Mesenchymal stem cell (in vitro differentiated cells and primary cell): ENCODE data around the gene DDX6.

Source experiments
- DNase-seq: peaks from one replicate; pipeline ENCODE4 v3.0.0-alpha.2; 2013
- H2AFZ ChIP-seq: one replicate; pipeline ENCODE4 v1.6.1; 2013; ENCODE audit warnings: low read depth, mild to moderate bottlenecking, control low read depth, inconsistent platforms, low read length, moderate library complexity
- H2AK5ac ChIP-seq: 2 replicates; pipeline ENCODE4 v1.6.1; 2013; ENCODE audit warnings: low read length, moderate library complexity, mild to moderate bottlenecking, inconsistent platforms; ENCODE audit not compliant: severe bottlenecking
- H2BK120ac ChIP-seq: one replicate; pipeline ENCODE4 v1.6.1; 2013; ENCODE audit warnings: low read depth, mild to moderate bottlenecking, inconsistent platforms, low read length, moderate library complexity
- H2BK12ac ChIP-seq, 2 experiments: one replicate each; pipeline ENCODE4 v1.6.1; 2013; ENCODE audit warnings: inconsistent platforms in 2 of 2, low read length in 2 of 2, mild to moderate bottlenecking in 2 of 2, moderate library complexity in 2 of 2, control low read depth in 1 of 2
- H2BK15ac ChIP-seq: one replicate; pipeline ENCODE4 v1.6.1; 2013; ENCODE audit warnings: mild to moderate bottlenecking, low read depth, inconsistent platforms; ENCODE audit not compliant: poor library complexity, severe bottlenecking
- H2BK5ac ChIP-seq: 2 replicates; pipeline ENCODE4 v1.6.1; 2013; ENCODE audit warnings: low read depth, mild to moderate bottlenecking, low read length, control low read depth, inconsistent platforms; ENCODE audit not compliant: poor library complexity, severe bottlenecking
- H3K14ac ChIP-seq, 2 experiments: one replicate each; pipeline ENCODE4 v1.6.1; 2013; ENCODE audit warnings: inconsistent platforms in 2 of 2, low read length in 2 of 2, control low read depth in 1 of 2, mild to moderate bottlenecking in 1 of 2, moderate library complexity in 1 of 2
- H3K18ac ChIP-seq, 2 experiments: one replicate each; pipeline ENCODE4 v1.6.1; 2013; ENCODE audit warnings: inconsistent platforms in 2 of 2, low read length in 2 of 2, control low read depth in 1 of 2, low read depth in 1 of 2, mild to moderate bottlenecking in 1 of 2
- H3K23ac ChIP-seq, 2 experiments: one replicate each; pipeline ENCODE4 v1.6.1; 2013; ENCODE audit warnings: inconsistent platforms in 2 of 2, low read length in 2 of 2, mild to moderate bottlenecking in 2 of 2, moderate library complexity in 2 of 2, control low read depth in 1 of 2
- H3K27ac ChIP-seq: 2 replicates; pipeline ENCODE4 v1.5.1; 2013; ENCODE audit warnings: mild to moderate bottlenecking, moderate library complexity, low read length, control low read depth, inconsistent platforms; ENCODE audit not compliant: poor library complexity, severe bottlenecking
- H3K27me3 ChIP-seq, 2 experiments: 2 replicates each; pipeline versions ENCODE4 v1.6.1 to v1.7.0; 2013; ENCODE audit warnings: low read length in 2 of 2, mild to moderate bottlenecking in 2 of 2, moderate library complexity in 2 of 2, control low read depth in 1 of 2, inconsistent platforms in 1 of 2; ENCODE audit not compliant: control insufficient read depth in 1 of 2, insufficient read depth in 1 of 2
- H3K36me3 ChIP-seq, 2 experiments: 2 replicates each; pipeline versions ENCODE4 v1.6.1 to v1.7.0; 2013; ENCODE audit warnings: low read length in 2 of 2, control low read depth in 1 of 2, inconsistent platforms in 1 of 2, low read depth in 1 of 2, mild to moderate bottlenecking in 1 of 2; ENCODE audit not compliant: insufficient read depth in 2 of 2, control insufficient read depth in 1 of 2
- H3K4ac ChIP-seq, 2 experiments: one replicate each; pipeline ENCODE4 v1.6.1; 2013; ENCODE audit warnings: inconsistent platforms in 2 of 2, low read length in 2 of 2, mild to moderate bottlenecking in 2 of 2, moderate library complexity in 2 of 2, control low read depth in 1 of 2, low read depth in 1 of 2
- H3K4me1 ChIP-seq: 2 replicates; pipeline ENCODE4 v1.6.1; 2013; ENCODE audit warnings: low read depth, low read length, control low read depth; ENCODE audit not compliant: control insufficient read depth, insufficient read depth
- H3K4me2 ChIP-seq: 2 replicates; pipeline ENCODE4 v1.6.1; 2013; ENCODE audit warnings: low read length, mild to moderate bottlenecking, inconsistent platforms; ENCODE audit not compliant: poor library complexity, severe bottlenecking
- H3K4me3 ChIP-seq, 2 experiments: 2 replicates each; pipeline versions ENCODE4 v1.5.1 to v1.7.0; 2013; ENCODE audit warnings: low read length in 2 of 2, mild to moderate bottlenecking in 2 of 2, control low read depth in 1 of 2, low read depth in 1 of 2; ENCODE audit not compliant: insufficient read depth in 1 of 2
- H3K79me1 ChIP-seq: replicated peaks from 2 replicates; pipeline ENCODE4 v1.6.1; 2013; ENCODE audit warnings: mild to moderate bottlenecking, control low read depth, low read length, inconsistent platforms; ENCODE audit not compliant: poor library complexity, severe bottlenecking
- H3K9ac ChIP-seq: 2 replicates; pipeline ENCODE4 v1.7.0; 2013; ENCODE audit warnings: mild to moderate bottlenecking, low read length, moderate library complexity
- H3K9me3 ChIP-seq: 2 replicates; pipeline ENCODE4 v1.7.0; 2013; ENCODE audit warnings: mild to moderate bottlenecking, low read length; ENCODE audit not compliant: control insufficient read depth
- H4K8ac ChIP-seq: one replicate; pipeline ENCODE4 v1.6.1; 2013; ENCODE audit warnings: inconsistent platforms, mild to moderate bottlenecking, low read length, moderate library complexity
- H4K91ac ChIP-seq: one replicate; pipeline ENCODE4 v1.6.1; 2013; ENCODE audit warnings: mild to moderate bottlenecking, low read length, inconsistent platforms
- WGBS: methylation state at CpG from one replicate; pipeline ENCODE4 v1.1.7; 2013; ENCODE audit warnings: mixed read lengths; 5-methylcytosine and 5-hydroxymethylcytosine counted together

The DDX6 gene

DNA sequence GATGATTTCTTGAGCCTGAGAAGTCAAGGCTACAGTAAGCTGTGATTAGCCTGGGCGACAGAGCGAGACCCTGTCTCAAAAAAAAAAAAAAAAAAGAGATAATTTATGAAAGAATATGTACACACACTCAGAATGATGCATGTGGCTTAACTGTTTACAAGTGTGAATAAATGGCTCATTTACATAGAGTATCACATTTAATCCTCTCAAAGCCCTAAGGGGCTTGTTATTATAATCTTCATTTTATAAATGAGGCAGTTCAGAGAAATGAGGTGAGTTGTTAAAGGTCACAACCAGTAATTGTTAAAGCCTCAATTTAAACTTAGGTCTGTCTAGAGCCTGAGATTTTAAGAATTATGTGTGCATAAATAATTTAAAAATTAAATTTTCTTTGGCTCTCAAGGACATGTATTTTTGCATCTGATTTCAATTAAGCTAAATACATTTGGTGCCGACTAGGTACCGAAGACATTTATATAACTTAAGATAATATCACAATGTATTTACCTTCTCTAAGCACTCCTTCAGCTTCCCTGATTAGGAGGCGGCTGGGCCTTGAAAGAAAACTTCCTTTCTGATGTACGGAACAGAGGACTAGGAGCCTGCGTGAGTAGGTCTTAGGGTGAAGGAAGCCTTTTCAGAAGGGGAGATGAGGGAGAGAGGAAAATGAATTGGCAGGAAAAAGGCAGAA, 28.5 kb upstream of the DDX6 start:
- H2BK12ac ChIP-seq = no peak overlapping the region
- H4K8ac ChIP-seq = no peak overlapping the region
- H3K27ac ChIP-seq = no peak overlapping the region
- H3K4ac ChIP-seq = no peak overlapping the region
- DNase-seq = no peak
- H3K9ac ChIP-seq = no peak overlapping the region
- no peak overlapping the region for H2AFZ ChIP-seq
- no peak overlapping the region for H3K4me3 ChIP-seq
- H3K9me3 ChIP-seq = no peaks in the 10 kb centered on the region
- WGBS = 93% methylated on average over 5 of the region's 7 CpGs
- no peaks in the 10 kb centered on the region for H3K27me3 ChIP-seq
- no peak overlapping the region for H2AK5ac ChIP-seq
- H2BK120ac ChIP-seq = no peak overlapping the region
- no peak overlapping the region for H4K91ac ChIP-seq
- no peak overlapping the region for H3K14ac ChIP-seq
- H3K18ac ChIP-seq = no peak overlapping the region
- no peak overlapping the region for H3K4me2 ChIP-seq
- H2BK5ac ChIP-seq = no peak overlapping the region
- H3K4me1 ChIP-seq = peaks cover 2% of the 10 kb centered on the region
- H3K79me1 ChIP-seq = no peaks in the 10 kb centered on the region
- H3K36me3 ChIP-seq = no peaks in the 10 kb centered on the region
- H2BK15ac ChIP-seq = no peak overlapping the region
- H3K23ac ChIP-seq = no peak overlapping the region

GRCh38 chr11:118818130-118818529, 27.2 kb upstream of the DDX6 start:
- Histone ChIP-seq H2AK5ac (no peak overlapping the region), H2AFZ (no peak overlapping the region), H3K27me3 (peaks cover 0 to 4% of the 10 kb centered on the region in 2 experiments), H3K36me3 (no peaks in the 10 kb centered on the region), H2BK15ac (no peak overlapping the region), H4K8ac (no peak overlapping the region), H3K4ac (no peak overlapping the region), H3K79me1 (no peaks in the 10 kb centered on the region), H3K4me1 (peaks cover 2% of the 10 kb centered on the region), H3K4me3 (no peak overlapping the region), H2BK120ac (no peak overlapping the region), H3K9ac (no peak overlapping the region), H2BK5ac (no peak overlapping the region), H3K4me2 (no peak overlapping the region), H3K14ac (no peak overlapping the region), H2BK12ac (no peak overlapping the region), H3K9me3 (no peaks in the 10 kb centered on the region), H4K91ac (no peak overlapping the region), H3K23ac (no peak overlapping the region), H3K18ac (no peak overlapping the region), H3K27ac (no peak overlapping the region)
- WGBS = 100% methylated on average over 2 of the region's 4 CpGs
- no peak for DNase-seq

DNA sequence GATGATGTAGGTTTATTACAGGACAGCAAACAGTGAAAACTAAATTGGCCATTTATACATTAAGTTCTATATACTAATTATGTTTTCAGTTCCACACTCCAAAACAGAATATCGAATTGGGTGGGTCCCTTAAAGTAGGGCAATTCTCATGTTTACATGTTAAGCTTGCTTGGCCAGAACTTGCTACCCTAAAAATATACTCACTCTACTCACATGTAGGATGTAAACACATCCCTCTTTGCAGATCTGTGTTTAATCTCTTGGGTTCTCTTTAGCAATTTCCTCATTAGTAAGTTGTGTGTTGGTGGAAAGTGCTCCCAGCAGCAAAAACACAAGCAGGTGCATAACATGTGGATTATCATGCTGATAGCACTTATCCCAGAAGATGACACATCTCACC, 22.6 kb upstream of the DDX6 start:
- no peak overlapping the region for H3K4me2 ChIP-seq
- peaks cover 14 to 17% of the 10 kb centered on the region in 2 experiments for H3K27me3 ChIP-seq
- H3K18ac ChIP-seq = no peak overlapping the region

DNA sequence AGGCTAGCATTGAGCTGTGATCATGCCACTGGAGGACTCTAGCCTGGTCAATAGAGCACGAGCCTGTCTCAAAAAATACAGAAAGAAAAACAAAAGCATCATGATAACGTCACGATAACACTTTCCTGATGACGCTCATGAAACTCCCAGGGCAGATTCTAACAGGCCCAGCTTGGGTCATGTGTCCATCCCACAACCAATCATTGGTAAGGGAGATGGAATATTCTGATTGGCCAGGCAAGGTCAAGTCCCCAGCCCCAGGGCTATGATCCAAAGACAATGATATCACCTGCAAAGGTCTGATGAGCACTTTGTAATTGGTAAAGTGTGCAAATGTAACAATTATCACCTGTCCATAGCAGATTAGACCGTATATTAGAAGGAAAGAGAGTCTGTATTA, 21.5 kb upstream of the DDX6 start:
- Histone ChIP-seq H4K91ac (no peak overlapping the region), H3K79me1 (no peaks in the 10 kb centered on the region), H2BK15ac (no peak overlapping the region), H2BK12ac (no peak overlapping the region), H3K23ac (no peak overlapping the region), H3K4me2 (no peak overlapping the region), H2BK120ac (no peak overlapping the region), H3K4me3 (no peak overlapping the region), H3K4me1 (no peaks in the 10 kb centered on the region), H2BK5ac (no peak overlapping the region), H4K8ac (no peak overlapping the region), H2AK5ac (no peak overlapping the region), H3K9me3 (no peaks in the 10 kb centered on the region), H3K36me3 (no peaks in the 10 kb centered on the region), H3K27ac (no peak overlapping the region), H3K18ac (no peak overlapping the region), H3K27me3 (peaks cover 14 to 17% of the 10 kb centered on the region in 2 experiments), H3K4ac (no peak overlapping the region), H2AFZ (no peak overlapping the region), H3K9ac (no peak overlapping the region), H3K14ac (no peak overlapping the region)
- 86% methylated on average over 1 of the region's 5 CpGs for WGBS
- DNase-seq = no peak

More for the DNA sequence above, 22.6 kb upstream of the DDX6 start:
- Histone ChIP-seq H3K14ac (no peak overlapping the region), H3K9me3 (no peaks in the 10 kb centered on the region), H3K4ac (no peak overlapping the region), H2BK15ac (no peak overlapping the region), H2BK120ac (no peak overlapping the region), H4K91ac (no peak overlapping the region), H3K23ac (no peak overlapping the region), H3K79me1 (no peaks in the 10 kb centered on the region), H2BK12ac (no peak overlapping the region), H2AFZ (no peak overlapping the region), H3K4me1 (no peaks in the 10 kb centered on the region), H2AK5ac (no peak overlapping the region), H2BK5ac (no peak overlapping the region), H3K9ac (no peak overlapping the region), H3K4me3 (no peak overlapping the region), H4K8ac (no peak overlapping the region), H3K36me3 (no peaks in the 10 kb centered on the region), H3K27ac (no peak overlapping the region)
- WGBS = 50% methylated on average over 1 of the region's 1 CpG
- DNase-seq = no peak
